Suprapubic skin (tissue), 4 donors: Measurements from ENCODE around the gene ARCN1. TPM values are rescaled to one million over a fixed set of nuclear protein-coding genes. Genes with fewer than 3 reads are reported as not detected.

Source experiments
- DNase-seq, 2 donors: peaks; one replicate each; pipeline ENCODE4 v3.0.0-alpha.2; 2019; ENCODE audit warnings: low spot score in 2 of 2
- H3K27ac ChIP-seq: fragments of 200-600 bp; sonication (generic); one replicate; pipeline ENCODE4 v1.5.1; 2019
- H3K27me3 ChIP-seq: fragments of 200-600 bp; sonication (generic); one replicate; pipeline ENCODE4 v1.5.1; 2019
- H3K36me3 ChIP-seq: fragments of 200-600 bp; sonication (generic); one replicate; pipeline ENCODE4 v1.5.1; 2019
- H3K4me1 ChIP-seq: fragments of 200-600 bp; sonication (generic); one replicate; pipeline ENCODE4 v1.5.1; 2019
- H3K4me3 ChIP-seq: fragments of 200-600 bp; sonication (generic); one replicate; pipeline ENCODE4 v1.5.1; 2019; ENCODE audit warnings: mild to moderate bottlenecking
- H3K9me3 ChIP-seq: fragments of 200-600 bp; sonication (generic); one replicate; pipeline ENCODE4 v1.5.1; 2019
- CTCF ChIP-seq, 2 donors: fragments of 200-600 bp in 1 of 2; fragments of 450-650 bp in 1 of 2; sonication (generic) in 1 of 2; IDR thresholded peaks; one replicate each; pipeline ENCODE4 v1.5.1; 2016 to 2019; ENCODE audit warnings: antibody characterized with exemption in 2 of 2, mild to moderate bottlenecking in 1 of 2, moderate library complexity in 1 of 2
- EP300 ChIP-seq: sonication (generic); formaldehyde crosslinking; IDR thresholded peaks from one replicate; pipeline ENCODE4 v1.6.1; 2017; ENCODE audit warnings: antibody characterized with exemption
- POLR2A ChIP-seq, 2 donors: fragments of 450-650 bp; IDR thresholded peaks; one replicate each; pipeline ENCODE4 v1.6.1; 2017; ENCODE audit warnings: antibody characterized with exemption in 2 of 2, mild to moderate bottlenecking in 2 of 2, moderate library complexity in 2 of 2
- POLR2AphosphoS5 ChIP-seq, 3 donors: sonication (generic); formaldehyde crosslinking; IDR thresholded peaks; one replicate each; pipeline ENCODE4 v1.6.1; 2017; ENCODE audit warnings: antibody characterized with exemption in 3 of 3
- WGBS: methylation state at CpG from one replicate; pipeline ENCODE4 v1.1.5; 2018; 5-methylcytosine and 5-hydroxymethylcytosine counted together
- total RNA-seq, 4 donors: library from RNA; depleted of rRNA; stranded (reverse); fragments of >200 nt; gene quantifications; one replicate each; pipeline ENCODE4 v1.1.0, GENCODE V29; 2016

The ARCN1 gene
- total RNA-seq, 4 donors from 2014 or later = 70.3 to 80.7 (median 77.0) TPM

- Histone ChIP-seq H3K4me1 (peaks cover 65% of the 10 kb centered on the region), H3K27me3 (no peaks in the 10 kb centered on the region), H3K9me3 (no peaks in the 10 kb centered on the region), H3K27ac (no peak overlapping the region), H3K4me3 (no peak overlapping the region), H3K36me3 (peaks cover 49% of the 10 kb centered on the region)
- TF ChIP-seq POLR2A (IDR thresholded peaks at IDR 0.05) (no peak), POLR2AphosphoS5 (IDR thresholded peaks at IDR 0.05) (no peak), EP300 (no peak)
- no peak for DNase-seq
- WGBS = 53% methylated on average over 5 of the region's 5 CpGs
Observed at GRCh38 chr11:118628861-118629549, 56.8 kb downstream of the ARCN1 start.

- no peaks in the 10 kb centered on the region for H3K27me3 ChIP-seq
- H3K4me3 ChIP-seq = no peak overlapping the region
- WGBS = 65% methylated on average over 6 of the region's 6 CpGs
- no peaks in the 10 kb centered on the region for H3K9me3 ChIP-seq
- TF ChIP-seq EP300 = no peak
- TF ChIP-seq CTCF (IDR thresholded peaks at IDR 0.05) = no peak
- TF ChIP-seq POLR2A (IDR thresholded peaks at IDR 0.05) = no peak
- no peak for TF ChIP-seq POLR2AphosphoS5 (IDR thresholded peaks at IDR 0.05)
- DNase-seq = no peak
- peaks cover 70% of the 10 kb centered on the region for H3K4me1 ChIP-seq
- H3K36me3 ChIP-seq = peaks cover 45% of the 10 kb centered on the region
- no peak overlapping the region for H3K27ac ChIP-seq
Observed at GRCh38 chr11:118629761-118630661, 57.8 kb downstream of the ARCN1 start.

GRCh38 chr11:118631142-118631909, 59.1 kb downstream of the ARCN1 start:
- TF ChIP-seq POLR2A (IDR thresholded peaks at IDR 0.05) (no peak), POLR2AphosphoS5 (IDR thresholded peaks at IDR 0.05) (no peak)
- Histone ChIP-seq H3K4me1 (peaks cover 68% of the 10 kb centered on the region), H3K27ac (no peak overlapping the region), H3K4me3 (no peak overlapping the region), H3K27me3 (no peaks in the 10 kb centered on the region), H3K36me3 (peaks cover 48% of the 10 kb centered on the region), H3K9me3 (no peaks in the 10 kb centered on the region)
- no peak for DNase-seq
- 64% methylated on average over 12 of the region's 14 CpGs for whole genome bisulfite sequencing

GRCh38 chr11:118632577-118633318, 60.5 kb downstream of the ARCN1 start:
- H3K4me3 ChIP-seq = no peak overlapping the region
- H3K4me1 ChIP-seq = peaks cover 65% of the 10 kb centered on the region
- no peak overlapping the region for H3K27ac ChIP-seq
- H3K27me3 ChIP-seq = no peaks in the 10 kb centered on the region
- DNase-seq = no peak
- 60% methylated on average over 9 of the region's 9 CpGs for WGBS
- no peaks in the 10 kb centered on the region for H3K9me3 ChIP-seq
- H3K36me3 ChIP-seq = peaks cover 44% of the 10 kb centered on the region
- TF ChIP-seq POLR2AphosphoS5 (IDR thresholded peaks at IDR 0.05) (no peak), CTCF (IDR thresholded peaks at IDR 0.05) (no peak), EP300 (no peak), POLR2A (IDR thresholded peaks at IDR 0.05) (no peak)

GRCh38 chr11:118633319-118633690, 61.1 kb downstream of the ARCN1 start:
- 50% methylated on average over 1 of the region's 1 CpG for WGBS
- H3K4me1 ChIP-seq = peaks cover 61% of the 10 kb centered on the region
- no peaks in the 10 kb centered on the region for H3K27me3 ChIP-seq
- DNase-seq = no peak
- no peak for TF ChIP-seq EP300
- TF ChIP-seq POLR2A (IDR thresholded peaks at IDR 0.05) = no peak
- no peak for TF ChIP-seq POLR2AphosphoS5 (IDR thresholded peaks at IDR 0.05)
- TF ChIP-seq CTCF (IDR thresholded peaks at IDR 0.05) = no peak
- no peak overlapping the region for H3K4me3 ChIP-seq
- peak overlapping the region; percentile 10 for H3K27ac ChIP-seq
- H3K36me3 ChIP-seq = peaks cover 41% of the 10 kb centered on the region
- no peaks in the 10 kb centered on the region for H3K9me3 ChIP-seq
